HG03139 (cell line): ENCODE measurements around the gene APOC3.

Source experiments
- ATAC-seq: cut with Tn5 transposase; IDR thresholded peaks from one replicate; pipeline ENCODE4 v1.9.1; 2021; ENCODE audit not compliant: unreplicated experiment

APOC3 gene

DNA sequence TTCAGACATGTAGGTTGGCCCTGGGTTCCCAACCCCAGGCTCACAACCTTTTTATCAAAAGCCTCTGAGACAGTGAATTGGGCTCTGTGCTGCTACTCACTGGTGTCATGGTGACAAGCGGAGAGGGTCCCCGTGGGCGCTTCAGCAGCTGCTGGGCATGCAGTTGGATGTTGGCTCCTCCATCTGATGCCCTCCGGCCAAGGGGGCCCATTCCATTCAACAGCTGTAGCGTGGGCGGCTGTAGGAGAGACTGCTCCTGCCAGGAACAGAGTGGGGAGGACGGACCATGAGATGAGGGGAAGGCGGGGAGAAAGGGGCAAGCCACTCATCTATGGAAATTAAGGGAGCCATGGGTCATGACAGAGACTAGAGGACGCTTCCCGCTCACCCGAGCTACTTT, 43.7 kb downstream of the APOC3 start:
- no peak for ATAC-seq

DNA sequence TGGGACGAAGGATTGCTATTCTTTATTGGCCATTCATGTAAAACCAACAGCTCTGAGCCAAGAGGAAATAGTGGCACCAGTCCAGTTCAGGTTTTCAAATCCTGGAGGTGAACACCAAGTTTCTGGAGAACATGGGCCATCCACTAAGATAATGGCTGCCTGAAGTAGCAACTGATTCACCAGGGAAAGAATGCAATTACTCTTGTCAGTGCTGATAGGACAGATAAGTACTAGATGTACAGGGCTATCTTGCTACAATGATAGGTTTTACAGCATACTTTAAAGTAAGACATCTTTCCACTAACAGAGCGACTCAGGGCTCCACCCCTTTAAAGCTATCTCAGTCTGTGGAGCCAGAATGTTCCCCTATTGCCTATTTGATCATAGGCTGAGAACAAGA, 44.5 kb downstream of the APOC3 start:
- ATAC-seq, result no peak

DNA sequence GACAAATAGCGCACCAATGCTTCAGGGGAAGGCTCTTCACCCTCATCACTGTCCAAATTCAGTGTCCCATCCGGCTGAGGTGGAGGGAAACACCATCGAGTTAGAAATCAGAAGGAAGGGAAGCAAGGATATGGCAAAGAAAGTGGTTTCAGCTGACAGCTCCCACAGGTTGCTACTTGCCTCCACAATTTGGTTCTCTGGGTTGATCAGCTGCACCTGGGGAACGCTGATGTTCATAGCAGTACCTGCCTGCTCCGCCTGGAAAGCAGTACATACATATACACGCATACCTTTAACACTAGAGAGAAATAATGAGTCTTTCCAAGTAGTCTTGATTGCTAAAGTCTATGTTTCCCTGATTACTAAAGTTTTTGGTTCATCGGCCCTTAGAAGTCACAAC, 45.5 kb downstream of the APOC3 start:
- ATAC-seq, result no peak

DNA sequence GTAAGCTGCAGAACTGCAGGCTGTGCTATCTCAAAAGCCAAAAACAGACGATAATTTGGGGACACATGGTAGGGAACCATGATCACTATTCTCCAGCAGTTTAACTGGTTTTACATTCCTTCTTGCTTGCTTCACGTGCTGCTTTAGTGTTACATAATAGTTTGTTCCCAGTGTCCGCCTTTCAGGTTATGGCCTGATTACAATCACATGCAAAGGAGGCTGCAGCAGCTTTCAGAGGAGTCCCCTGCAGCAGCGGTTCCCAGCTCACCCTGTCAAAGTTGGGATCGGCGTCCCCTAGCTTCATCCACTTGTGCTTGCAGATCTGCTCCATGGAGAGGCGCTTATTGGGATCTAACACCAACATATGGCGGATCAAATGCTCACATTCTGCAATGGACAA, 46.9 kb downstream of the APOC3 start:
- no peak for ATAC-seq

- ATAC-seq, result no peak
Measured at GRCh38 chr11:116879800-116880625, 50.3 kb downstream of the APOC3 start.

DNA sequence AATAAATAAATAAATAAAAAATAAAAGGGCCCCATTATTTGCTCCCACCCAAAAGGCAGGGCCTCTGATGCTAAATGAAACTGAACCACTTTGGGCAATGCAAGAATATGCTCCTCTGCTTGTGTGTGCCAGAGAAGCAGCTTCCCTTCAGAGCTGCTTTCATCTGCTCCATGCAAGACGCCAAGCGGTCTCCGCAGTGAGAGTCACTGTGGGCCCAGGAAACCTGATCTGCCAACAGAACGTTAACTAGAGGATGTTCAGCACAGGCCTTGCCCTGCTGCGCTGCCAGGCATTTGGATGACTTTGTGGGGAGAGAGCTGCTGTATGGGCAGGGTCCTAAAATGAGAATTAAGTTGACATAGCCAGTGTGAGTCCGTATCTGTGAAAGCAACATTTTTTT, 51.4 kb downstream of the APOC3 start:
- ATAC-seq, result no peak

GRCh38 chr11:116882386-116882785, 52.7 kb downstream of the APOC3 start:
- ATAC-seq, result no peak
